D721Med (cell line): Measurements from ENCODE around the gene ADM2.
A peak's percentile ranks its signal among the peaks of the same experiment; 100 is the strongest.

Experiments used
- DNase-seq: peaks from one replicate; pipeline ENCODE4 v3.0.0; 2011; ENCODE audit warnings: low spot score; ENCODE audit not compliant: insufficient read length
- FAIRE-seq: peaks from 2 replicates; lab custom pipeline; 2011; peaks lifted over from hg19 to GRCh38; lab: Jason Lieb, UNC
- TF ChIP-seq, protein P1 (sequence below): IDR thresholded peaks from 2 replicates; pipeline ENCODE4 v1.5.1; 2012; ENCODE audit warnings: mild to moderate bottlenecking, control low read depth; ENCODE audit not compliant: insufficient read depth; ENCODE audit errors: missing control alignments

ADM2 gene

DNA sequence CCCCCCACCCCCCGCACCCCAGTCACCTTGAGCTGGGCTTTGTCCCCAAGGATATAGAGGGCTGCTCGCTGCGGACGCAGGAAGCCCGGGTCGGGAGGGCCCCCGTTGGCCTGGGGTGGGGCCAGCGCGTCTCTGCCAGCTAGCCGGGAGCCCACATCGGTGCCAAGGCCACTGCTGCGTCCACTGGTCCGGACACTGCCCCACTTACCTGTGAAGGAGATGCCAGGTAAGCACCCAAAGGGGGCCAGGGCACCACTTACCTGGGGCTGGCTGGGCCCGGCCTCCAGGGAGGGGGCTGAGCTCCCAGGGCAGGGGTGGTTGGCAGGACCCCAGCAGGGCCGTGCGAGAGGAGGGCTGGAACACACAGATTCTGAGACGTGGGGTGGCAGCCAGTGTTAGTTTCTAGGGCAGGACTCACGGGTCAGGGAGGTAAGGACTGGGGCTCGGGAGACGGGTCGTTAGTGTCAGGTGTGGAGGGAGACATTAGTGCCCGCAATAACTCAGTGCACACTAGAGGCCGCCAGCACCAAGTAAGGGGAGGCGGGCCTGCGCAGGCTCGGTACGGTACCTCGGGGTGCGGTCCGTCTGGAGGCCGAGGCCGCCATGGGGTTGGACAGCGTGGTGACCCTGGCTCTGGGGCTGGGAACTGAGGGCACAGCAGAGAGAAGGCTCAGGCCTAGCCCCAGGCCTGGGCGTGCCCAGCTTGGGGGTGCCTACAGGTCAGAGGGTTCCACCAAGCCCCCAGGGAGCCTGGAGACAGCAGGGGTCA, 24.7 kb upstream of the ADM2 start:
- FAIRE-seq: no peak
- no peak for DNase-seq
- TF ChIP-seq, protein P1, sequence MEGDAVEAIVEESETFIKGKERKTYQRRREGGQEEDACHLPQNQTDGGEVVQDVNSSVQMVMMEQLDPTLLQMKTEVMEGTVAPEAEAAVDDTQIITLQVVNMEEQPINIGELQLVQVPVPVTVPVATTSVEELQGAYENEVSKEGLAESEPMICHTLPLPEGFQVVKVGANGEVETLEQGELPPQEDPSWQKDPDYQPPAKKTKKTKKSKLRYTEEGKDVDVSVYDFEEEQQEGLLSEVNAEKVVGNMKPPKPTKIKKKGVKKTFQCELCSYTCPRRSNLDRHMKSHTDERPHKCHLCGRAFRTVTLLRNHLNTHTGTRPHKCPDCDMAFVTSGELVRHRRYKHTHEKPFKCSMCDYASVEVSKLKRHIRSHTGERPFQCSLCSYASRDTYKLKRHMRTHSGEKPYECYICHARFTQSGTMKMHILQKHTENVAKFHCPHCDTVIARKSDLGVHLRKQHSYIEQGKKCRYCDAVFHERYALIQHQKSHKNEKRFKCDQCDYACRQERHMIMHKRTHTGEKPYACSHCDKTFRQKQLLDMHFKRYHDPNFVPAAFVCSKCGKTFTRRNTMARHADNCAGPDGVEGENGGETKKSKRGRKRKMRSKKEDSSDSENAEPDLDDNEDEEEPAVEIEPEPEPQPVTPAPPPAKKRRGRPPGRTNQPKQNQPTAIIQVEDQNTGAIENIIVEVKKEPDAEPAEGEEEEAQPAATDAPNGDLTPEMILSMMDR: peak; percentile 8

DNA sequence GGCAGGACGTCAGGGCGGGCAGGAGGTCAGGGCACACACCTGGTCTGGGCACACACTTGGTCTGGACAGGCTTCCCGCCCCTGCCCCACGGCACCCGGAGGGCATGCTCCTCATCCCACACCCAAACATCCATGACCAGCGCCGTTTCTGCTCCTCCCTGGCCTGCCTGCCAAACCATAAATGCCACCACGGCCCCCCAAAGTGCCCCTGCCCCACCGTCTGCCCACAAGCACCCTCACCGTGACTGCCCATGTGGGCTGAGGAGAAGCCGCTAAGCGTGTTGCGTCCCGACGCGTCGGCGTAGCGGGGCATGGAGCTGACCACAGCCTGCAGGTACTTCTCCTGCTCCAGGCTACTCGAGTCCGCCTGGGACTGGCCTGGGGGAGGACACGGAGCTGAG, 22.3 kb upstream of the ADM2 start:
- FAIRE-seq (no peak), DNase-seq (no peak)
- TF ChIP-seq, protein P1: no peak

GRCh38 chr22:50459496-50460140, 21.7 kb upstream of the ADM2 start:
- DNase-seq (no peak), FAIRE-seq (no peak)
- TF ChIP-seq, protein P1: no peak

DNA sequence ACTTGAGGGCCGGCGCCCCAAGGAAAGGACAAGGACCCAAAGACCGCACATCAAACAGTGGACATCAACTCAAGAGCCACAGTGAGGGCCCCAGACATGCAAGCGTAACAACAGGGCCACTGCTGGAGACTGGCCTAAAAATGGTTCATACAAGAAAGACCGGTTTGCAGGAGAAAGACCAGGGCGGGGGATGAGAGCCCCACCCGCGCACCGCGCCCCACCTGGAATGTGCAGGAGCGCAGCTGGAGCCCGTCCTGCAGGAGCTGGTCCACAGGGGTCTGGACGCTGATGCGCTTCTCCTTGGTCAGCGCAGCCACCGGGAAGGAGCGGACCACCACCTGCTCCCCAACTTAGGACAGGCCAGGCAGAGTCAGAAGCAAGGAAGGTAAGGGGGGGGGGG, 20.4 kb upstream of the ADM2 start:
- DNase-seq (no peak), FAIRE-seq (no peak)
- TF ChIP-seq, protein P1: no peak

GRCh38 chr22:50461536-50461935, 19.8 kb upstream of the ADM2 start:
- DNase-seq (no peak), FAIRE-seq (no peak)
- TF ChIP-seq, protein P1: no peak

GRCh38 chr22:50461979-50462540, 19.3 kb upstream of the ADM2 start:
- FAIRE-seq (no peak), DNase-seq (no peak)
- TF ChIP-seq, protein P1: no peak
